Thoracic aorta (tissue), 2 donors: Measurements from ENCODE around the gene METTL5. TPM values are rescaled to one million over a fixed set of nuclear protein-coding genes. Genes with fewer than 3 reads are reported as not detected.
"Not testable (repeated sequence)": the region's sequence is repeated elsewhere in the genome, so short reads cannot be mapped to it uniquely, and the experiment has no call there.

Experiments
- ATAC-seq: fragments of 150-250 bp; one replicate; pipeline ENCODE4 v1.8.0; 2017; ENCODE audit warnings: low read depth; ENCODE audit not compliant: insufficient number of reproducible peaks, low FRiP score
- DNase-seq: peaks from one replicate; pipeline ENCODE4 v3.0.0-alpha.2; 2020; ENCODE audit warnings: low spot score
- H3K27ac ChIP-seq, 2 donors: fragments of 200-600 bp; sonication (generic); 1 replicate in 1 of 2; 2 replicates in 1 of 2; pipeline ENCODE4 v1.5.1; 2016; ENCODE audit warnings: mild to moderate bottlenecking in 2 of 2, moderate library complexity in 2 of 2
- H3K27me3 ChIP-seq: fragments of 200-600 bp; sonication (generic); replicated peaks from 2 replicates; pipeline ENCODE4 v1.6.0; 2016; ENCODE audit warnings: mild to moderate bottlenecking; ENCODE audit not compliant: insufficient read depth
- H3K36me3 ChIP-seq: fragments of 200-600 bp; sonication (generic); one replicate; pipeline ENCODE4 v1.5.1; 2016
- H3K4me1 ChIP-seq, 2 donors: fragments of 200-600 bp; sonication (generic); 1 replicate in 1 of 2; 2 replicates in 1 of 2; pipeline versions ENCODE4 v1.5.1 to v1.6.0; 2016; ENCODE audit warnings: low read depth in 2 of 2, mild to moderate bottlenecking in 1 of 2; ENCODE audit not compliant: control insufficient read depth in 1 of 2
- H3K4me3 ChIP-seq: fragments of 200-600 bp; sonication (generic); 2 replicates; pipeline ENCODE4 v1.5.1; 2016; ENCODE audit warnings: mild to moderate bottlenecking
- H3K9me3 ChIP-seq: fragments of 200-600 bp; sonication (generic); 2 replicates; pipeline ENCODE4 v1.5.1; 2016
- total RNA-seq, 2 donors: library from RNA; depleted of rRNA; stranded (reverse); fragments of >200 nt; gene quantifications; one replicate each; pipeline versions ENCODE4 v1.1.0 to v1.2.3, GENCODE V29; 2016
- TF ChIP-seq, protein P1 (sequence below): fragments of 200-600 bp; sonication (generic); IDR thresholded peaks from one replicate; pipeline ENCODE4 v1.5.1; 2019; ENCODE audit warnings: antibody characterized with exemption

Gene METTL5
- total RNA-seq, 2 donors from 2014 or later = 25.3 to 73.5 TPM

DNA sequence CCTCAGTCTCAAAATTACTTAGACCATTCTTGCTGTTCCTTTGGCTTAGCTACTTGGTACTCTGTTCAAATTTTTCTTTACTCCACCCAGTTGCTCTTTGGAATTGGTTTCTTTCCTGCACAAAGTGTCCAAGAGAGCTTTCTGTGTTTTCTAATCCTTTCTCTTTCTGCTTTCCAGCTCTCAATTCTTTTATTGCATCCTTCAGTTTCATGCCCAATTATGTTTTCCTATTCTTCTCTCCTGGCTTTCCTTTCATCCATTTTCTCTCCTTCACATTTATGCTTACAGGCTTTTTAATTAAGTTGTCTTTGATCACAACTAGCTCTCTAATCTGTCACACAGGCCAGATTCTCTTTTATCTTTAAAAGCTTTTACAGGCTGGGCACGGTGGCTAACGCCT is 40.8 kb upstream of the METTL5 start:
- ATAC-seq = no peak
- Histone ChIP-seq H3K27me3 (no peaks in the 10 kb centered on the region), H3K27ac (no peak overlapping the region), H3K4me1 (peaks cover 7 to 14% of the 10 kb centered on the region in 2 donors), H3K9me3 (no peaks in the 10 kb centered on the region), H3K4me3 (no peak overlapping the region), H3K36me3 (no peaks in the 10 kb centered on the region)
- TF ChIP-seq, protein P1, sequence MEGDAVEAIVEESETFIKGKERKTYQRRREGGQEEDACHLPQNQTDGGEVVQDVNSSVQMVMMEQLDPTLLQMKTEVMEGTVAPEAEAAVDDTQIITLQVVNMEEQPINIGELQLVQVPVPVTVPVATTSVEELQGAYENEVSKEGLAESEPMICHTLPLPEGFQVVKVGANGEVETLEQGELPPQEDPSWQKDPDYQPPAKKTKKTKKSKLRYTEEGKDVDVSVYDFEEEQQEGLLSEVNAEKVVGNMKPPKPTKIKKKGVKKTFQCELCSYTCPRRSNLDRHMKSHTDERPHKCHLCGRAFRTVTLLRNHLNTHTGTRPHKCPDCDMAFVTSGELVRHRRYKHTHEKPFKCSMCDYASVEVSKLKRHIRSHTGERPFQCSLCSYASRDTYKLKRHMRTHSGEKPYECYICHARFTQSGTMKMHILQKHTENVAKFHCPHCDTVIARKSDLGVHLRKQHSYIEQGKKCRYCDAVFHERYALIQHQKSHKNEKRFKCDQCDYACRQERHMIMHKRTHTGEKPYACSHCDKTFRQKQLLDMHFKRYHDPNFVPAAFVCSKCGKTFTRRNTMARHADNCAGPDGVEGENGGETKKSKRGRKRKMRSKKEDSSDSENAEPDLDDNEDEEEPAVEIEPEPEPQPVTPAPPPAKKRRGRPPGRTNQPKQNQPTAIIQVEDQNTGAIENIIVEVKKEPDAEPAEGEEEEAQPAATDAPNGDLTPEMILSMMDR = no peak
- DNase-seq = no peak

DNA sequence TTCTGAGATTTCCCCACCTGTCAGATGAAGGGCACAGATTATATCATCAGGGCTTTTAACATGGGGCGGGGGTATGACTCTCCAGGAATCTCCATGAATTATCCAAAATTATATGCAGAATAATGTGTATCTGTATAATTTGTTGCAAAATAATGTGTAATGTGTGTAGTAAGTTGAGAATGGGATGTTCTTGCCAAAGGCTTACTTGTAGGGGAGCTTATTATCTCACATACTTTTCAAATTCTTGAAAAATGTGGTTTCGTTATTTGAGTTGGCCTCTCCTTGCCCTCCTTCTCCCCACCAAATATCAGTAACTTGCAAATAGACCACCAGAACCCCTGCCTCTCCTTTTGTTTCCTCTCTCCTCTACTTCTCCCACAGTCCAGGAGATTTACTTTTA is 38.1 kb upstream of the METTL5 start:
- DNase-seq (no peak), ATAC-seq (no peak)
- Histone ChIP-seq H3K4me3 (no peak overlapping the region), H3K27me3 (no peaks in the 10 kb centered on the region), H3K36me3 (no peaks in the 10 kb centered on the region), H3K27ac (no peak overlapping the region), H3K4me1 (peaks cover 7 to 14% of the 10 kb centered on the region in 2 donors), H3K9me3 (no peaks in the 10 kb centered on the region)
- TF ChIP-seq, protein P1 = no peak

DNA sequence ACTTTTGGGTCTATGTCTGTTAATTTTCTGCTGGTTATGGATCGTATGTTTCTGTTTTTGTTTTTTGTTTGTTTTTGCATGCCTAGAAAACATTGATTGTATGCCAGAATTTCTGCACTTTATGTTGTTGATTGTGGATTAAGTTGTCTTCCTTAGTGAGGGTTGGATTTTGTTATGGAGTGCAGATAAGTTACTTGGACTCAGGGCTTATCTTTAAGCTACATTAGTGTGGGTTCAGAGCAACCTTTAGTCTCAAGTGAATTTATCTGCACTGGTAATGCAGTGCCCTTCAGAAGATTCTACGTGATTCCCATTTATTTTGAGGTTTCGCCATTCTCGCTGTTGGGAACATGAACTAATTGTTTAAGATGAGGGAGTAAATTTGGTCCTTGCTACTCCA is 35.4 kb upstream of the METTL5 start:
- TF ChIP-seq, protein P1 = no peak
- Histone ChIP-seq H3K27ac (no peak overlapping the region), H3K27me3 (no peaks in the 10 kb centered on the region), H3K36me3 (no peaks in the 10 kb centered on the region), H3K9me3 (no peaks in the 10 kb centered on the region), H3K4me3 (no peak overlapping the region), H3K4me1 (peaks cover 7 to 9% of the 10 kb centered on the region in 2 donors)
- ATAC-seq = no peak
- no peak for DNase-seq

DNA sequence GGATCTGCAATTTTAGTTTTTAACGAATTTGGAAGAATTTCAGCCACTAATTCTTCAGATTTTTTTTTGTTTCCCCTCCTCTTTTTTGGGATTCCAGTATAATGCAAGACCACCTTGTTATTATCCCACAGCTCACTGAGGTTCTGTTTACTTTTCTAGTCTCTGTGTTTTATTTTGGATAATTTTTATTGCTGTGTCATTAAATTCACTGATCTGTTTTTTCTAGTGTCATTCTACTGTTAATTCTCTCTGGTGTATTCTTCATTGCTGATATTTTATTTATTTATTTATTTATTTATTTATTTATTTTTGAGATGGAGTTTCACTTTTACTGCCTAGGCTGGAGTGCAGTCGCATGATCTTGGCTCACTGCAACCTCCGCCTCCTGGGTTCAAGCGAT is 34.7 kb upstream of the METTL5 start:
- DNase-seq = no peak
- no peak for ATAC-seq
- TF ChIP-seq, protein P1 = no peak

DNA sequence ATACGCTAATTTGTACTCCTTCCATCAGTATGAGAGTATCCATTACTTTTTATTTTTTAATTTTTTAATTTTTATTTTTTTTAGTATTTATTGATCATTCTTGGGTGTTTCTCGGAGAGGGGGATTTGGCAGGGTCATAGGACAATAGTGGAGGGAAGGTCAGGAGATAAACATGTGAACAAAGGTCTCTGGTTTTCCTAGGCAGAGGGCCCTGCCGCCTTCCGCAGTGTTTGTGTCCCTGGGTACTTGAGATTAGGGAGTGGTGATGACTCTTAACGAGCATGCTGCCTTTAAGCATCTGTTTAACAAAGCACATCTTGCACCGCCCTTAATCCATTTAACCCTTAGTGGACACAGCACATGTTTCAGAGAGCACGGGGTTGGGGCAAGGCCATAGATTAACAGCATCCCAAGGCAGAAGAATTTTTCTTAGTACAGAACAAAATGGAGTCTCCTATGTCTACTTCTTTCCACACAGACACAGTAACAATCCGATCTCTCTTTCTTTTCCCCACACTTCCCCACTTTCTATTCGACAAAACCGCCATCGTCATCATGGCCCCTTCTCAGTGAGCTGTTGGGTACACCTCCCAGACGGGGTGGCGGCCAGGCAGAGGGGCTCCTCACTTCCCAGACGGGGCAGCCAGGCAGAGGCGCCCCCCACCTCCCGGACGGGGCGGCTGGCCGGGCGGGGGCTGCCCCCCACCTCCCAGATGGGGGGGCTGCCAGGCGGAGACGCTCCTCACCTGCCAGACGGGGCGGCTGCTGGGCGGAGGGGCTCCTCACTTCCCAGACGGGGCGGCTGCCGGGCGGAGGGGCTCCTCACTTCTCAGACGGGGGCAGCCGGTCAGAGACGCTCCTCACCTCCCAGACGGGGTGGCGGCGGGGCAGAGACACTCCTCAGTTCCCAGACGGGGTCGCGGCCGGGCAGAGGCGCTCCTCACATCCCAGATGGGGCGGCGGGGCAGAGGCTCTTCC is 30.9 kb upstream of the METTL5 start:
- not testable (repeated sequence) for H3K4me1 ChIP-seq, H3K27me3 ChIP-seq, H3K36me3 ChIP-seq, H3K4me3 ChIP-seq, DNase-seq, ATAC-seq, H3K27ac ChIP-seq, H3K9me3 ChIP-seq

More for the DNA sequence above, 34.7 kb upstream of the METTL5 start:
- H3K36me3 ChIP-seq = no peaks in the 10 kb centered on the region
- no peaks in the 10 kb centered on the region for H3K9me3 ChIP-seq
- H3K27me3 ChIP-seq = no peaks in the 10 kb centered on the region
- no peak overlapping the region for H3K27ac ChIP-seq
- H3K4me1 ChIP-seq = peaks cover 7 to 8% of the 10 kb centered on the region in 2 donors
- no peak overlapping the region for H3K4me3 ChIP-seq
